ENCODE data around the gene SH3RF1.

Gene SH3RF1

GRCh38 chr4:169158046-169158445, 112.7 kb downstream of the SH3RF1 start:
- no peak for DNase-seq

- DNase-seq: no peak
Measured at GRCh38 chr4:169156392-169156791, 114.4 kb downstream of the SH3RF1 start.

GRCh38 chr4:169154121-169154520, 116.6 kb downstream of the SH3RF1 start:
- DNase-seq: no peak

GRCh38 chr4:169153481-169154087, 117.2 kb downstream of the SH3RF1 start:
- DNase-seq: no peak

- DNase-seq: no peak
Measured at GRCh38 chr4:169152899-169153298, 117.9 kb downstream of the SH3RF1 start.

GRCh38 chr4:169152098-169152497, 118.7 kb downstream of the SH3RF1 start:
- no peak for DNase-seq

- no peak for DNase-seq
Measured at GRCh38 chr4:169151671-169152070, 119.1 kb downstream of the SH3RF1 start.

GRCh38 chr4:169150806-169151205, 120.0 kb downstream of the SH3RF1 start:
- no peak for DNase-seq

GRCh38 chr4:169148885-169149284, 121.9 kb downstream of the SH3RF1 start:
- DNase-seq: no peak

GRCh38 chr4:169147191-169147590, 123.6 kb downstream of the SH3RF1 start:
- DNase-seq: no peak

GRCh38 chr4:169144061-169144600, 126.6 kb downstream of the SH3RF1 start:
- DNase-seq: no peak

- no peak for DNase-seq
Measured at GRCh38 chr4:169143335-169143734, 127.4 kb downstream of the SH3RF1 start.

GRCh38 chr4:169142906-169143305, 127.8 kb downstream of the SH3RF1 start:
- DNase-seq: no peak

- no peak for DNase-seq
Measured at GRCh38 chr4:169142391-169142790, 128.4 kb downstream of the SH3RF1 start.

- DNase-seq: no peak
Measured at GRCh38 chr4:169139021-169139420, 131.7 kb downstream of the SH3RF1 start.

- no peak for DNase-seq
Measured at GRCh38 chr4:169137558-169137920, 133.2 kb downstream of the SH3RF1 start.

- DNase-seq: no peak
Measured at GRCh38 chr4:169136796-169137557, 133.8 kb downstream of the SH3RF1 start.

- no peak for DNase-seq
Measured at GRCh38 chr4:169136330-169136729, 134.4 kb downstream of the SH3RF1 start.

- no peak for DNase-seq
Measured at GRCh38 chr4:169135776-169136175, 135.0 kb downstream of the SH3RF1 start.

GRCh38 chr4:169133932-169134331, 136.8 kb downstream of the SH3RF1 start:
- no peak for DNase-seq

- DNase-seq: no peak
Measured at GRCh38 chr4:169132561-169133305, 138.0 kb downstream of the SH3RF1 start.

GRCh38 chr4:169131556-169132208, 139.1 kb downstream of the SH3RF1 start:
- no peak for DNase-seq

- DNase-seq: no peak
Measured at GRCh38 chr4:169128902-169129301, 141.9 kb downstream of the SH3RF1 start.

All from T1000 (cell line).